GM23338 (cell line): ENCODE results near the gene OR5K1. TPM values are rescaled to one million over a fixed set of nuclear protein-coding genes. Genes with fewer than 3 reads are reported as not detected.

ENCODE experiments used
- ATAC-seq: fragments of 200-7000 bp; cut with Tn5 transposase; 3 replicates; pipeline ENCODE4 v1.9.1; 2020
- DNase-seq: peaks from one replicate; pipeline ENCODE4 v3.0.0-alpha.2; 2015; ENCODE audit warnings: low spot score
- H2AFZ ChIP-seq: fragments of 200-600 bp; sonication (generic); 2 replicates; pipeline ENCODE4 v1.8.0; 2016; ENCODE audit warnings: antibody characterized with exemption, mild to moderate bottlenecking, moderate library complexity
- H3F3A ChIP-seq: fragments of 200-600 bp; sonication (generic); replicated peaks from 2 replicates; pipeline ENCODE4 v1.8.0; 2017; ENCODE audit warnings: antibody characterized with exemption, mixed run types, low read depth
- H3K27ac ChIP-seq: fragments of 200-600 bp; sonication (generic); 2 replicates; pipeline ENCODE4 v1.6.1; 2016; ENCODE audit warnings: low read depth
- H3K27me3 ChIP-seq: fragments of 200-600 bp; sonication (generic); 2 replicates; pipeline ENCODE4 v1.8.0; 2016; ENCODE audit warnings: mild to moderate bottlenecking, mixed run types, moderate library complexity; ENCODE audit not compliant: insufficient read depth
- H3K36me3 ChIP-seq: fragments of 200-600 bp; sonication (generic); 2 replicates; pipeline ENCODE4 v1.8.0; 2016; ENCODE audit warnings: mild to moderate bottlenecking; ENCODE audit not compliant: insufficient read depth
- H3K4me1 ChIP-seq: fragments of 200-600 bp; sonication (generic); 2 replicates; pipeline ENCODE4 v1.8.0; 2016; ENCODE audit warnings: mild to moderate bottlenecking, moderate library complexity; ENCODE audit not compliant: insufficient read depth
- H3K4me2 ChIP-seq: fragments of 200-600 bp; sonication (generic); 2 replicates; pipeline ENCODE4 v1.7.1; 2017; ENCODE audit warnings: mixed run types
- H3K4me3 ChIP-seq: fragments of 200-600 bp; sonication (generic); 2 replicates; pipeline ENCODE4 v1.6.1; 2016; ENCODE audit warnings: mixed run types
- H3K79me2 ChIP-seq: fragments of 200-600 bp; sonication (generic); replicated peaks from 2 replicates; pipeline ENCODE4 v1.8.0; 2017; ENCODE audit warnings: mild to moderate bottlenecking; ENCODE audit not compliant: insufficient read depth
- H3K9me2 ChIP-seq: fragments of 200-600 bp; sonication (generic); 2 replicates; pipeline ENCODE4 v1.8.0; 2017; ENCODE audit not compliant: insufficient read depth
- H4K20me1 ChIP-seq: fragments of 200-600 bp; sonication (generic); replicated peaks from 2 replicates; pipeline ENCODE4 v1.8.0; 2017; ENCODE audit warnings: mild to moderate bottlenecking; ENCODE audit not compliant: insufficient read depth
- H3K27ac Mint-ChIP-seq: 2 replicates; pipeline ENCODE4 v1.8.0; 2020; ENCODE audit warnings: inconsistent platforms, mild to moderate bottlenecking, moderate library complexity, mixed read lengths
- H3K27me3 Mint-ChIP-seq: 3 replicates; pipeline ENCODE4 v1.8.0; 2022; ENCODE audit warnings: low read depth, mild to moderate bottlenecking, moderate library complexity, mixed read lengths, inconsistent platforms; ENCODE audit not compliant: insufficient read depth, poor library complexity
- H3K36me3 Mint-ChIP-seq: 3 replicates; pipeline ENCODE4 v1.8.0; 2021; ENCODE audit warnings: low read depth, mild to moderate bottlenecking, inconsistent platforms, moderate library complexity, mixed read lengths
- H3K4me1 Mint-ChIP-seq: 3 replicates; pipeline ENCODE4 v1.8.0; 2020; ENCODE audit warnings: mild to moderate bottlenecking, inconsistent platforms, mixed read lengths
- H3K4me3 Mint-ChIP-seq: 3 replicates; pipeline ENCODE4 v1.8.0; 2021; ENCODE audit warnings: moderate library complexity, mild to moderate bottlenecking, inconsistent platforms, mixed read lengths
- H3K9me3 Mint-ChIP-seq: 3 replicates; pipeline ENCODE4 v1.8.0; 2020; ENCODE audit warnings: moderate library complexity, mild to moderate bottlenecking, inconsistent platforms, mixed read lengths
- CREB1 ChIP-seq: fragments of 250-450 bp; sonication (Bioruptor Pico); IDR thresholded peaks from 2 replicates; pipeline ENCODE4 v1.5.0; 2020; ENCODE audit warnings: low read depth, mild to moderate bottlenecking, moderate library complexity
- EZH2 ChIP-seq: fragments of 200-600 bp; sonication (generic); IDR thresholded peaks from one replicate; pipeline ENCODE4 v1.8.0; 2017; ENCODE audit warnings: antibody characterized with exemption, mild to moderate bottlenecking, low read depth; ENCODE audit not compliant: unreplicated experiment
- EZH2phosphoT487 ChIP-seq: fragments of 200-600 bp; sonication (generic); IDR thresholded peaks from one replicate; pipeline ENCODE4 v1.8.1; 2018; ENCODE audit warnings: antibody characterized with exemption; ENCODE audit not compliant: unreplicated experiment
- JUNB ChIP-seq: IDR thresholded peaks from one replicate; pipeline ENCODE4 v1.6.1; 2016; ENCODE audit warnings: antibody characterized with exemption; ENCODE audit not compliant: unreplicated experiment
- NANOG ChIP-seq: IDR thresholded peaks from 2 replicates; pipeline ENCODE4 v1.6.1; 2016; ENCODE audit warnings: antibody characterized with exemption, borderline replicate concordance
- POLR2AphosphoS5 ChIP-seq: IDR thresholded peaks from 2 replicates; pipeline ENCODE4 v1.6.1; 2016; ENCODE audit warnings: antibody characterized with exemption, low read depth
- STAT1 ChIP-seq: IDR thresholded peaks from one replicate; pipeline ENCODE4 v1.6.1; 2016; ENCODE audit warnings: antibody characterized with exemption; ENCODE audit not compliant: unreplicated experiment
- ZNF114 ChIP-seq: fragments of 250-450 bp; sonication (Bioruptor Pico); IDR thresholded peaks from 2 replicates; pipeline ENCODE4 v1.5.0; 2020; ENCODE audit warnings: mild to moderate bottlenecking, moderate library complexity
- ZNF331 ChIP-seq: fragments of 250-450 bp; sonication (Bioruptor Pico); IDR thresholded peaks from 2 replicates; pipeline ENCODE4 v1.5.0; 2020; ENCODE audit warnings: low read depth, mild to moderate bottlenecking, moderate library complexity
- polyA plus RNA-seq: library from polyadenylated mRNA; unstranded; fragments of >200 nt; fragmentation: Nextera tagmentation; extraction: Ambion mirVana; gene quantifications from 2 replicates; pipeline ENCODE4 v1.2.1, GENCODE V29; 2016
- total RNA-seq: library from RNA; depleted of rRNA; stranded (reverse); fragments of >200 nt; shearing (Covaris generic); gene quantifications from 2 replicates; pipeline ENCODE4 v1.2.3, GENCODE V29; 2014
- TF ChIP-seq, protein P1 (sequence below), 2 experiments: fragments of 200-600 bp in 1 of 2; sonication (generic) in 1 of 2; conservative IDR thresholded peaks; 2 replicates each; pipeline versions ENCODE4 v1.5.1 to v1.6.1; 2016 to 2017; ENCODE audit warnings: antibody characterized with exemption in 2 of 2, low read depth in 2 of 2, mild to moderate bottlenecking in 2 of 2, moderate library complexity in 1 of 2
- TF ChIP-seq, protein P2 (sequence below): IDR thresholded peaks from 2 replicates; pipeline ENCODE4 v1.6.1; 2016; ENCODE audit warnings: antibody characterized with exemption
- TF ChIP-seq, protein P3 (sequence below): IDR thresholded peaks from one replicate; pipeline ENCODE4 v1.6.1; 2018; ENCODE audit warnings: antibody characterized with exemption; ENCODE audit not compliant: unreplicated experiment
- TF ChIP-seq, protein P4 (sequence below): fragments of 250-450 bp; sonication (Bioruptor Pico); IDR thresholded peaks from 2 replicates; pipeline ENCODE4 v1.5.0; 2020; ENCODE audit warnings: mild to moderate bottlenecking, moderate library complexity

Gene OR5K1
- total and polyA plus RNA-seq, 2 experiments from 2014 or later = not detected

DNA sequence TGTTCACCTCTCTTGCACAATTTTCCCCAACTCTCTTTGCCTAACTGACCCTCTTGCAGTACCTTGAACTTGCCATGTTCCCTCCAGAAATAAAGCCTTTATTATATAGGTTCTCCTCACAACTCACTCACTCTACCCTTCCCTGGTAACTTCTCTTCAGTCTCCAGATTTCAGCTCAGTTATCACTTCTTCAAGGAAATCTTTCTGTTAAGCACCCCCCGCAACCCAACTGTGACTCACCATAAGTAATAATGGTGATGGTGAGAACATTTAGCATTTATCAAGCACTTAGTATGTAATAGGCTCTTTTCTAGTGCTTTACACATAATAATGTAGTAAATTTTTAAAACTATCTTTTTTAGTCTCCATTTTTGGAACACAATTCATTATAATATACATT, 8.1 kb upstream of the OR5K1 start:
- no peaks in the 10 kb centered on the region for H3K36me3 ChIP-seq
- Mint-ChIP-seq H3K4me3 (no peak overlapping the region), H3K36me3 (no peaks in the 10 kb centered on the region), H3K27me3 (no peaks in the 10 kb centered on the region), H3K4me1 (no peaks in the 10 kb centered on the region), H3K27ac (no peak overlapping the region), H3K9me3 (peaks cover 4% of the 10 kb centered on the region; the same call in 2 of the 3 replicates)
- TF ChIP-seq EZH2phosphoT487 (no peak), POLR2AphosphoS5 (no peak), STAT1 (no peak), NANOG (no peak), ZNF331 (CRISPR knock-in tag) (no peak), JUNB (no peak), CREB1 (CRISPR knock-in tag) (no peak), EZH2 (no peak), ZNF114 (no peak)
- TF ChIP-seq, protein P1, sequence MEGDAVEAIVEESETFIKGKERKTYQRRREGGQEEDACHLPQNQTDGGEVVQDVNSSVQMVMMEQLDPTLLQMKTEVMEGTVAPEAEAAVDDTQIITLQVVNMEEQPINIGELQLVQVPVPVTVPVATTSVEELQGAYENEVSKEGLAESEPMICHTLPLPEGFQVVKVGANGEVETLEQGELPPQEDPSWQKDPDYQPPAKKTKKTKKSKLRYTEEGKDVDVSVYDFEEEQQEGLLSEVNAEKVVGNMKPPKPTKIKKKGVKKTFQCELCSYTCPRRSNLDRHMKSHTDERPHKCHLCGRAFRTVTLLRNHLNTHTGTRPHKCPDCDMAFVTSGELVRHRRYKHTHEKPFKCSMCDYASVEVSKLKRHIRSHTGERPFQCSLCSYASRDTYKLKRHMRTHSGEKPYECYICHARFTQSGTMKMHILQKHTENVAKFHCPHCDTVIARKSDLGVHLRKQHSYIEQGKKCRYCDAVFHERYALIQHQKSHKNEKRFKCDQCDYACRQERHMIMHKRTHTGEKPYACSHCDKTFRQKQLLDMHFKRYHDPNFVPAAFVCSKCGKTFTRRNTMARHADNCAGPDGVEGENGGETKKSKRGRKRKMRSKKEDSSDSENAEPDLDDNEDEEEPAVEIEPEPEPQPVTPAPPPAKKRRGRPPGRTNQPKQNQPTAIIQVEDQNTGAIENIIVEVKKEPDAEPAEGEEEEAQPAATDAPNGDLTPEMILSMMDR (conservative IDR thresholded peaks at IDR 0.05; ENCODE audit: low read depth in 2 of 2) = no peak
- TF ChIP-seq, protein P2, sequence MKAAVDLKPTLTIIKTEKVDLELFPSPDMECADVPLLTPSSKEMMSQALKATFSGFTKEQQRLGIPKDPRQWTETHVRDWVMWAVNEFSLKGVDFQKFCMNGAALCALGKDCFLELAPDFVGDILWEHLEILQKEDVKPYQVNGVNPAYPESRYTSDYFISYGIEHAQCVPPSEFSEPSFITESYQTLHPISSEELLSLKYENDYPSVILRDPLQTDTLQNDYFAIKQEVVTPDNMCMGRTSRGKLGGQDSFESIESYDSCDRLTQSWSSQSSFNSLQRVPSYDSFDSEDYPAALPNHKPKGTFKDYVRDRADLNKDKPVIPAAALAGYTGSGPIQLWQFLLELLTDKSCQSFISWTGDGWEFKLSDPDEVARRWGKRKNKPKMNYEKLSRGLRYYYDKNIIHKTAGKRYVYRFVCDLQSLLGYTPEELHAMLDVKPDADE = no peak
- TF ChIP-seq, protein P3, sequence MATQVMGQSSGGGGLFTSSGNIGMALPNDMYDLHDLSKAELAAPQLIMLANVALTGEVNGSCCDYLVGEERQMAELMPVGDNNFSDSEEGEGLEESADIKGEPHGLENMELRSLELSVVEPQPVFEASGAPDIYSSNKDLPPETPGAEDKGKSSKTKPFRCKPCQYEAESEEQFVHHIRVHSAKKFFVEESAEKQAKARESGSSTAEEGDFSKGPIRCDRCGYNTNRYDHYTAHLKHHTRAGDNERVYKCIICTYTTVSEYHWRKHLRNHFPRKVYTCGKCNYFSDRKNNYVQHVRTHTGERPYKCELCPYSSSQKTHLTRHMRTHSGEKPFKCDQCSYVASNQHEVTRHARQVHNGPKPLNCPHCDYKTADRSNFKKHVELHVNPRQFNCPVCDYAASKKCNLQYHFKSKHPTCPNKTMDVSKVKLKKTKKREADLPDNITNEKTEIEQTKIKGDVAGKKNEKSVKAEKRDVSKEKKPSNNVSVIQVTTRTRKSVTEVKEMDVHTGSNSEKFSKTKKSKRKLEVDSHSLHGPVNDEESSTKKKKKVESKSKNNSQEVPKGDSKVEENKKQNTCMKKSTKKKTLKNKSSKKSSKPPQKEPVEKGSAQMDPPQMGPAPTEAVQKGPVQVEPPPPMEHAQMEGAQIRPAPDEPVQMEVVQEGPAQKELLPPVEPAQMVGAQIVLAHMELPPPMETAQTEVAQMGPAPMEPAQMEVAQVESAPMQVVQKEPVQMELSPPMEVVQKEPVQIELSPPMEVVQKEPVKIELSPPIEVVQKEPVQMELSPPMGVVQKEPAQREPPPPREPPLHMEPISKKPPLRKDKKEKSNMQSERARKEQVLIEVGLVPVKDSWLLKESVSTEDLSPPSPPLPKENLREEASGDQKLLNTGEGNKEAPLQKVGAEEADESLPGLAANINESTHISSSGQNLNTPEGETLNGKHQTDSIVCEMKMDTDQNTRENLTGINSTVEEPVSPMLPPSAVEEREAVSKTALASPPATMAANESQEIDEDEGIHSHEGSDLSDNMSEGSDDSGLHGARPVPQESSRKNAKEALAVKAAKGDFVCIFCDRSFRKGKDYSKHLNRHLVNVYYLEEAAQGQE = no peak
- TF ChIP-seq, protein P4, sequence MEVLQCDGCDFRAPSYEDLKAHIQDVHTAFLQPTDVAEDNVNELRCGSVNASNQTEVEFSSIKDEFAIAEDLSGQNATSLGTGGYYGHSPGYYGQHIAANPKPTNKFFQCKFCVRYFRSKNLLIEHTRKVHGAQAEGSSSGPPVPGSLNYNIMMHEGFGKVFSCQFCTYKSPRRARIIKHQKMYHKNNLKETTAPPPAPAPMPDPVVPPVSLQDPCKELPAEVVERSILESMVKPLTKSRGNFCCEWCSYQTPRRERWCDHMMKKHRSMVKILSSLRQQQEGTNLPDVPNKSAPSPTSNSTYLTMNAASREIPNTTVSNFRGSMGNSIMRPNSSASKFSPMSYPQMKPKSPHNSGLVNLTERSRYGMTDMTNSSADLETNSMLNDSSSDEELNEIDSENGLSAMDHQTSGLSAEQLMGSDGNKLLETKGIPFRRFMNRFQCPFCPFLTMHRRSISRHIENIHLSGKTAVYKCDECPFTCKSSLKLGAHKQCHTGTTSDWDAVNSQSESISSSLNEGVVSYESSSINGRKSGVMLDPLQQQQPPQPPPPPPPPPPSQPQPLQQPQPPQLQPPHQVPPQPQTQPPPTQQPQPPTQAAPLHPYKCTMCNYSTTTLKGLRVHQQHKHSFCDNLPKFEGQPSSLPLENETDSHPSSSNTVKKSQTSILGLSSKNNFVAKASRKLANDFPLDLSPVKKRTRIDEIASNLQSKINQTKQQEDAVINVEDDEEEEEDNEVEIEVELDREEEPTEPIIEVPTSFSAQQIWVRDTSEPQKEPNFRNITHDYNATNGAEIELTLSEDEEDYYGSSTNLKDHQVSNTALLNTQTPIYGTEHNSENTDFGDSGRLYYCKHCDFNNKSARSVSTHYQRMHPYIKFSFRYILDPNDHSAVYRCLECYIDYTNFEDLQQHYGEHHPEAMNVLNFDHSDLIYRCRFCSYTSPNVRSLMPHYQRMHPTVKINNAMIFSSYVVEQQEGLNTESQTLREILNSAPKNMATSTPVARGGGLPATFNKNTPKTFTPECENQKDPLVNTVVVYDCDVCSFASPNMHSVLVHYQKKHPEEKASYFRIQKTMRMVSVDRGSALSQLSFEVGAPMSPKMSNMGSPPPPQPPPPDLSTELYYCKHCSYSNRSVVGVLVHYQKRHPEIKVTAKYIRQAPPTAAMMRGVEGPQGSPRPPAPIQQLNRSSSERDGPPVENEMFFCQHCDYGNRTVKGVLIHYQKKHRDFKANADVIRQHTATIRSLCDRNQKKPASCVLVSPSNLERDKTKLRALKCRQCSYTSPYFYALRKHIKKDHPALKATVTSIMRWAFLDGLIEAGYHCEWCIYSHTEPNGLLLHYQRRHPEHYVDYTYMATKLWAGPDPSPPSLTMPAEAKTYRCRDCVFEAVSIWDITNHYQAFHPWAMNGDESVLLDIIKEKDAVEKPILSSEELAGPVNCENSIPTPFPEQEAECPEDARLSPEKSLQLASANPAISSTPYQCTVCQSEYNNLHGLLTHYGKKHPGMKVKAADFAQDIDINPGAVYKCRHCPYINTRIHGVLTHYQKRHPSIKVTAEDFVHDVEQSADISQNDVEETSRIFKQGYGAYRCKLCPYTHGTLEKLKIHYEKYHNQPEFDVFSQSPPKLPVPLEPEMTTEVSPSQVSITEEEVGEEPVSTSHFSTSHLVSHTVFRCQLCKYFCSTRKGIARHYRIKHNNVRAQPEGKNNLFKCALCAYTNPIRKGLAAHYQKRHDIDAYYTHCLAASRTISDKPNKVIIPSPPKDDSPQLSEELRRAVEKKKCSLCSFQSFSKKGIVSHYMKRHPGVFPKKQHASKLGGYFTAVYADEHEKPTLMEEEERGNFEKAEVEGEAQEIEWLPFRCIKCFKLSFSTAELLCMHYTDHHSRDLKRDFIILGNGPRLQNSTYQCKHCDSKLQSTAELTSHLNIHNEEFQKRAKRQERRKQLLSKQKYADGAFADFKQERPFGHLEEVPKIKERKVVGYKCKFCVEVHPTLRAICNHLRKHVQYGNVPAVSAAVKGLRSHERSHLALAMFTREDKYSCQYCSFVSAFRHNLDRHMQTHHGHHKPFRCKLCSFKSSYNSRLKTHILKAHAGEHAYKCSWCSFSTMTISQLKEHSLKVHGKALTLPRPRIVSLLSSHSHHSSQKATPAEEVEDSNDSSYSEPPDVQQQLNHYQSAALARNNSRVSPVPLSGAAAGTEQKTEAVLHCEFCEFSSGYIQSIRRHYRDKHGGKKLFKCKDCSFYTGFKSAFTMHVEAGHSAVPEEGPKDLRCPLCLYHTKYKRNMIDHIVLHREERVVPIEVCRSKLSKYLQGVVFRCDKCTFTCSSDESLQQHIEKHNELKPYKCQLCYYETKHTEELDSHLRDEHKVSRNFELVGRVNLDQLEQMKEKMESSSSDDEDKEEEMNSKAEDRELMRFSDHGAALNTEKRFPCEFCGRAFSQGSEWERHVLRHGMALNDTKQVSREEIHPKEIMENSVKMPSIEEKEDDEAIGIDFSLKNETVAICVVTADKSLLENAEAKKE (CRISPR knock-in tag) = no peak
- ATAC-seq = no peak
- no peak for DNase-seq
- no peaks in the 10 kb centered on the region for H3K4me1 ChIP-seq
- H3F3A ChIP-seq = no peaks in the 10 kb centered on the region
- no peak overlapping the region for H3K27ac ChIP-seq
- no peaks in the 10 kb centered on the region for H3K9me2 ChIP-seq
- H2AFZ ChIP-seq = no peak overlapping the region
- no peaks in the 10 kb centered on the region for H3K27me3 ChIP-seq
- no peak overlapping the region for H3K4me3 ChIP-seq
- no peaks in the 10 kb centered on the region for H4K20me1 ChIP-seq
- no peak overlapping the region for H3K4me2 ChIP-seq
- no peaks in the 10 kb centered on the region for H3K79me2 ChIP-seq
